Measurements from ENCODE around the gene MMAB. TPM values are rescaled to one million over a fixed set of nuclear protein-coding genes. Genes with fewer than 3 reads are reported as not detected.

The MMAB gene
- total RNA-seq = 43.9 and 63.7 TPM in 2 replicates

DNA sequence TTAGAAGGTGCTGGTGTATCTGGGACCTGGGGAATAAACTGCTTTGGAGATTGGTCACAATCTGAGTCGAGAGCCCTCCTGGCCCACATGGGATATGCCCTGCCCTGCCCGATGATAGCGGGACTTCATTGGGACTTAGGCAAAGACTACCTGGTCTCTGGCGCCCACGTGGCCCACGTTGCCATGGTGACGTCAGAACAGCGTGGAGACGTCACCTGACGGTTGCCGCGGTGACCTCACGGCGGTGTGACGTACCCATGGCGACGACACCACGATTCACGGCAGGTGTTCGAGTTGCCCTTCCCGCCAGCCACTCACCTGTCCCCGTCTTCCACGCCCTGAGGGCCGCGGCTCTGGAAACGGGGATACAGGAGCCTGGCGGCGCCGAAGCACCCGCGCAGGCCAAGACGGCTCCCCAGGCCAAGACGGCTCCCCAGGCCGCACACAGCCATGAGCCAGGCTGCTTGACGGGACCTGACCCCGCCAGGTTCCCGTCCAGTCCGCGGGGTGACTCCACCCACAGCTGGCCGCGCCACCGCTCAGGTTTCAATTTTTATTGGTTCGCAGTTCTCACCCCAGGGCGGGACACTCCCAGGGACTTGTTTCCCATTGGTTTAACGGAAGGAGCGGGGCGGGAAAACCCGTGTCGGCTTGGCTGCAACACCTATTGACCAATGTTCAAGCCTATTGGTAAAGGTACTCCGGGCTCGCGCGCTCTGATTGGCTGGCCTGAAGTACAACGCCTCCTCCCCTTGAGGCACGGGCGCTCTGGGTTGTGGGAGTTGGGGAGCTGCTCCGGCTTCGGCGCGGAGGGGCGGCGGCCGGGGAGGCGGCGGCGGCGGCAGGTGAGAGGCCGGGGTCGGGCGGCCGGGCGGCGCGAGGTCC, at the start of gene MMAB, which contains the start of gene MVK:
TSS of gene MMAB (minus strand) at position 476 of the 885 bp plus-strand sequence. CDS start at position 452, 24 bp downstream.
TSS of gene MVK (plus strand) at position 766 of the 885 bp plus-strand sequence. CDS start 1,029 bp downstream, outside the sequence.

Other genes with a start within 250 kb of the MMAB start
- not detected in 2 replicates for gene MYO1H, start 225.6 kb downstream of the MMAB start, total RNA-seq
- 90.4 and 93.2 TPM in 2 replicates for gene KCTD10, start 96.2 kb downstream of the MMAB start, total RNA-seq
- gene UBE3B, start 95.9 kb downstream of the MMAB start, total RNA-seq = 52.2 and 60.0 TPM in 2 replicates
- gene MVK, start 290 bp upstream of the MMAB start, total RNA-seq = 31.2 and 49.2 TPM in 2 replicates
- 0.11 and 0.37 TPM in 2 replicates for gene FAM222A, start 140.3 kb upstream of the MMAB start, total RNA-seq

All from uterine smooth muscle cell (primary cell).